Pancreas (tissue), 10 donors: ENCODE data around the gene PEPD. TPM values are rescaled to one million over a fixed set of nuclear protein-coding genes. Genes with fewer than 3 reads are reported as not detected.

Source experiments
- ATAC-seq, 4 donors: fragments of 200-7000 bp; cut with Tn5 transposase; one replicate each; pipeline versions ENCODE4 v1.8.0 to v1.9.1; 2020; ENCODE audit warnings: mild to moderate bottlenecking in 4 of 4, moderate library complexity in 4 of 4
- DNase-seq, 6 donors: peaks; one replicate each; pipeline ENCODE4 v3.0.0-alpha.2; 2020
- FAIRE-seq: peaks from 2 replicates; lab custom pipeline; 2012; peaks lifted over from hg19 to GRCh38; lab: Jason Lieb, UNC
- H3K27ac ChIP-seq, 4 donors: fragments of 200-600 bp; sonication (generic); 1 replicate in 3 of 4; 2 replicates in 1 of 4; pipeline versions ENCODE4 v1.5.0 to v1.8.0; 2020
- H3K27me3 ChIP-seq, 4 donors: fragments of 200-600 bp; one replicate each; pipeline ENCODE4 v1.8.0; 2021
- H3K36me3 ChIP-seq, 3 donors: fragments of 200-600 bp; sonication (generic) in 1 of 3; one replicate each; pipeline versions ENCODE4 v1.5.0 to v1.8.0; 2020 to 2021
- H3K4me1 ChIP-seq, 3 donors: fragments of 200-600 bp; one replicate each; pipeline ENCODE4 v1.8.0; 2021
- H3K4me3 ChIP-seq, 4 donors: fragments of 200-600 bp; sonication (generic) in 2 of 4; one replicate each; pipeline versions ENCODE4 v1.5.0 to v1.8.0; 2020 to 2021
- H3K9me3 ChIP-seq, 4 donors: fragments of 200-600 bp; one replicate each; pipeline ENCODE4 v1.8.0; 2021
- CTCF ChIP-seq, 4 donors: fragments of 200-600 bp; sonication (generic) in 3 of 4; IDR thresholded peaks; one replicate each; pipeline versions ENCODE4 v1.5.0 to v1.8.0; 2021; ENCODE audit warnings: antibody characterized with exemption in 4 of 4
- WGBS, 2 donors: extraction: QIAGEN DNeasy Blood & Tissue Kit; methylation state at CpG; one replicate each; pipeline ENCODE4 v1.1.7; 2013; 5-methylcytosine and 5-hydroxymethylcytosine counted together
- intact Hi-C, 3 donors: fragments of 100-400 bp; cut with DNase I; formaldehyde crosslinking; loops; one replicate each; pipeline versions ENCODE4 v1.11.1 to v1.14.2; 2022
- polyA plus RNA-seq, 2 donors: library from polyadenylated mRNA; stranded (reverse); fragments of 200-250 nt; gene quantifications; one replicate each; pipeline ENCODE4 v1.2.3, GENCODE V29; 2013
- total RNA-seq, 6 donors: library from RNA; stranded (reverse); fragmentation: NEBNext Ultra II Directional in 4 of 6; extraction: Animal tissue kit (Norgen Biotek cat#: 25700) in 4 of 6; gene quantifications; one replicate each; pipeline versions ENCODE4 v1.2.1 to v1.2.4, GENCODE V29; 2021 to 2023
- donor health status: healthy with polysubstance abuse.
- donor health status: DM: no; HTN: no; CAD: no; lungs with moderate emphysema.
- donor health status: DM: no; HTN: no; CAD: no.
- donor health status: control.
- donor health status: control.
- donor health status: Bipolar disorder and iron deficiency.
- donor health status: DM: yes; HTN: yes; CAD: no.
- donor health status: DM: no; HTN: no; CAD: no.
- donor health status: DM: no; HTN: no; CAD: no.
- donor health status: DM: yes; HTN: yes; CAD: no.

The PEPD gene
- total and polyA plus RNA-seq, 8 donors = 13.7 to 36.1 (median 22.5) TPM

GRCh38 chr19:33460221-33460908 lies 61.2 kb downstream of the PEPD start:
- FAIRE-seq = no peak
- Histone ChIP-seq H3K36me3 (peaks cover 0 to 3% (median 0%) of the 10 kb centered on the region in 3 donors), H3K9me3 (no peaks in the 10 kb centered on the region), H3K4me3 (no peak overlapping the region), H3K27ac (no peak overlapping the region), H3K4me1 (no peaks in the 10 kb centered on the region), H3K27me3 (no peaks in the 10 kb centered on the region)
- intact Hi-C loops = no loop called here
- 87 to 90% methylated on average over 18 of the region's 18 CpGs for WGBS, 2 donors
- ATAC-seq = no peak
- DNase-seq = peak in 1 of 6 donors; percentile 38
- no peak for TF ChIP-seq CTCF (IDR thresholded peaks at IDR 0.05)

- no peaks in the 10 kb centered on the region for H3K9me3 ChIP-seq
- no peaks in the 10 kb centered on the region for H3K4me1 ChIP-seq
- TF ChIP-seq CTCF (IDR thresholded peaks at IDR 0.05) = no peak
- peak in 1 of 6 donors; percentile 30 for DNase-seq
- no peak overlapping the region for H3K27ac ChIP-seq
- H3K36me3 ChIP-seq = peaks cover 0 to 3% (median 0%) of the 10 kb centered on the region in 3 donors
- ATAC-seq = peak in 2 of 4 donors; percentile 50 to 64
- WGBS, 2 donors = 85 to 87% methylated on average over 23 of the region's 23 CpGs
- H3K27me3 ChIP-seq = no peaks in the 10 kb centered on the region
- no peak for FAIRE-seq
- no peak overlapping the region for H3K4me3 ChIP-seq
- intact Hi-C loops = no loop called here
These were observed 62.1 kb downstream of the PEPD start for GRCh38 chr19:33459222-33460090.

- Histone ChIP-seq H3K36me3 (no peaks in the 10 kb centered on the region), H3K27ac (no peak overlapping the region), H3K27me3 (no peaks in the 10 kb centered on the region), H3K9me3 (no peaks in the 10 kb centered on the region), H3K4me3 (no peak overlapping the region), H3K4me1 (no peaks in the 10 kb centered on the region)
- FAIRE-seq (no peak), ATAC-seq (no peak), DNase-seq (peak in 1 of 6 donors; percentile 18)
- WGBS, 2 donors = 85 to 92% methylated on average over 12 of the region's 12 CpGs
- no peak for TF ChIP-seq CTCF (IDR thresholded peaks at IDR 0.05)
- intact Hi-C loops = no loop called here
These were observed 62.8 kb downstream of the PEPD start for GRCh38 chr19:33458807-33459206.

GRCh38 chr19:33458171-33458633 lies 63.4 kb downstream of the PEPD start:
- ATAC-seq (no peak), FAIRE-seq (no peak), DNase-seq (peak in 1 of 6 donors; percentile 1)
- no peaks in the 10 kb centered on the region for H3K36me3 ChIP-seq
- intact Hi-C loops = no loop called here
- no peaks in the 10 kb centered on the region for H3K4me1 ChIP-seq
- no peak for TF ChIP-seq CTCF (IDR thresholded peaks at IDR 0.05)
- H3K27me3 ChIP-seq = no peaks in the 10 kb centered on the region
- no peaks in the 10 kb centered on the region for H3K9me3 ChIP-seq
- H3K27ac ChIP-seq = no peak overlapping the region
- WGBS, 2 donors = 93 to 99% methylated on average over 8 of the region's 8 CpGs
- no peak overlapping the region for H3K4me3 ChIP-seq
